Measurements from ENCODE around the gene CCDC102A. TPM values are rescaled to one million over a fixed set of nuclear protein-coding genes. Genes with fewer than 3 reads are reported as not detected.

The CCDC102A gene
- total and polyA plus RNA-seq, 2 of the 13 experiments (the other 11 are each of a cell fraction or from before 2014, with no cell fraction given), result 2.1 to 2.8 TPM

- Histone ChIP-seq H3K9me3 (ENCODE audit: low read length) (no peaks in the 10 kb centered on the region), H2AFZ (ENCODE audit: low read length) (no peak overlapping the region), H3K79me2 (ENCODE audit: insufficient read depth, low read length) (no peaks in the 10 kb centered on the region), H3K4me3 (replicated peaks in 1 of 3; ENCODE audit: insufficient read depth in 1 of 3, low read depth in 2 of 3, low read length in 3 of 3) (no peak overlapping the region), H3K4me1 (ENCODE audit: insufficient read depth, low read length) (peaks cover 76% of the 10 kb centered on the region), H4K20me1 (ENCODE audit: insufficient read depth, low read length) (no peaks in the 10 kb centered on the region), H3K36me3 (replicated peaks in 1 of 2; ENCODE audit: control insufficient read depth in 1 of 2, insufficient read depth in 2 of 2, low read length in 2 of 2) (no peaks in the 10 kb centered on the region), H3K27ac (ENCODE audit: extremely low read length, insufficient read depth, low read length) (no peak overlapping the region), H3K27me3 (ENCODE audit: control insufficient read depth in 1 of 2, insufficient read depth in 2 of 2, low read length in 2 of 2) (peaks cover 1 to 27% of the 10 kb centered on the region in 2 experiments), H3K9ac (ENCODE audit: insufficient read depth, low read depth, low read length) (no peak overlapping the region), H3K4me2 (ENCODE audit: low read depth, low read length) (no peak overlapping the region)
- ChIA-PET CTCF (ENCODE audit: low intra/inter-chr PET ratio, low total read pairs) (no interaction called here), POLR2A (interaction anchor here (0.9 kb wide), 1 partner anchor 62 kb away, joined by 3 read pairs; no protein-coding TSS in a partner anchor)
- TF ChIP-seq CC2D1A (CRISPR knock-in tag; IDR thresholded peaks at IDR 0.05) (no peak), FOXO4 (CRISPR knock-in tag; conservative IDR thresholded peaks at IDR 0.05) (0 out of 2 replicates have a peak, but pooled peaks have one; percentile 25)
- DNase-seq (ENCODE audit: low spot score) (no peak), FAIRE-seq (no peak), ATAC-seq (no peak)
- in situ Hi-C loops (cut with HindIII; ENCODE audit: extremely low pct_ligation_motif_present, low pct_unique_long_range_greater_than_20kb) (no loop called here), intact Hi-C loops (cut with micrococcal nuclease; ENCODE audit: unreplicated experiment) (no loop called here)
- BruUV-seq (replicated peaks), result no TSS peak
- WGBS (ENCODE audit: low lambda C conversion rate), result 74% methylated on average over 7 of the region's 7 CpGs
These were observed 2.0 kb downstream of the CCDC102A start for GRCh38 chr16:57534337-57534880.

- TF ChIP-seq ATF6 (CRISPR knock-in tag; conservative IDR thresholded peaks at IDR 0.05) (no peak), MNT (IDR thresholded peaks at IDR 0.05) (0 out of 2 replicates have a peak, but pooled peaks have one; percentile 8)
- no peak overlapping the region for H3K9ac ChIP-seq (ENCODE audit: insufficient read depth, low read depth, low read length)
- FAIRE-seq, result no peak
- peaks cover 76% of the 10 kb centered on the region for H3K4me1 ChIP-seq (ENCODE audit: insufficient read depth, low read length)
- no peaks in the 10 kb centered on the region for H3K79me2 ChIP-seq (ENCODE audit: insufficient read depth, low read length)
- in situ Hi-C loops (cut with HindIII; ENCODE audit: extremely low pct_ligation_motif_present, low pct_unique_long_range_greater_than_20kb) (no loop called here), intact Hi-C loops (cut with micrococcal nuclease; ENCODE audit: unreplicated experiment) (no loop called here)
- BruUV-seq (replicated peaks), result no TSS peak
- H3K9me3 ChIP-seq (ENCODE audit: low read length), result no peaks in the 10 kb centered on the region
- H3K4me2 ChIP-seq (ENCODE audit: low read depth, low read length), result no peak overlapping the region
- no peak for ATAC-seq
- no peak for DNase-seq (ENCODE audit: low spot score)
- no peak overlapping the region for H3K27ac ChIP-seq (ENCODE audit: extremely low read length, insufficient read depth, low read length)
- POLR2A ChIA-PET, result no interaction called here
- CTCF ChIA-PET (ENCODE audit: low intra/inter-chr PET ratio, low total read pairs), result no interaction called here
- WGBS (ENCODE audit: low lambda C conversion rate), result 56% methylated on average over 17 of the region's 19 CpGs
- H4K20me1 ChIP-seq (ENCODE audit: insufficient read depth, low read length), result no peaks in the 10 kb centered on the region
- H3K27me3 ChIP-seq (ENCODE audit: control insufficient read depth in 1 of 2, insufficient read depth in 2 of 2, low read length in 2 of 2), result peaks cover 1 to 20% of the 10 kb centered on the region in 2 experiments
- H3K4me3 ChIP-seq (replicated peaks in 1 of 3; ENCODE audit: insufficient read depth in 1 of 3, low read depth in 2 of 3, low read length in 3 of 3), result no peak overlapping the region
- H2AFZ ChIP-seq (ENCODE audit: low read length), result no peak overlapping the region
- no peaks in the 10 kb centered on the region for H3K36me3 ChIP-seq (replicated peaks in 1 of 2; ENCODE audit: control insufficient read depth in 1 of 2, insufficient read depth in 2 of 2, low read length in 2 of 2)
These were observed 2.7 kb downstream of the CCDC102A start for GRCh38 chr16:57533431-57534336.

Data from HepG2 (cell line).